Smooth muscle cell (in vitro differentiated cells): ENCODE results near the gene CDC37L1. TPM values are rescaled to one million over a fixed set of nuclear protein-coding genes. Genes with fewer than 3 reads are reported as not detected.

Source experiments
- DNase-seq: peaks from one replicate; lab custom pipeline; 2025; ENCODE audit not compliant: unreplicated experiment; lab: John Stamatoyannopoulos, UW
- H2AFZ ChIP-seq: fragments of 200-600 bp; sonication (generic); 2 replicates; pipeline ENCODE4 v1.6.0; 2016; ENCODE audit warnings: antibody characterized with exemption, low read depth, mild to moderate bottlenecking
- H3F3A ChIP-seq: fragments of 200-600 bp; sonication (generic); 2 replicates; pipeline ENCODE4 v1.6.0; 2017; ENCODE audit warnings: antibody characterized with exemption, low read depth
- H3K27ac ChIP-seq: fragments of 200-600 bp; sonication (generic); 2 replicates; pipeline ENCODE4 v1.5.1; 2016; ENCODE audit warnings: low read depth, mild to moderate bottlenecking
- H3K27me3 ChIP-seq: fragments of 200-600 bp; sonication (generic); 2 replicates; pipeline ENCODE4 v1.6.1; 2016; ENCODE audit warnings: low read depth, mild to moderate bottlenecking
- H3K36me3 ChIP-seq: fragments of 200-600 bp; sonication (generic); 2 replicates; pipeline ENCODE4 v1.5.1; 2016; ENCODE audit warnings: low read depth
- H3K4me1 ChIP-seq: fragments of 200-600 bp; sonication (generic); 2 replicates; pipeline ENCODE4 v1.5.1; 2016; ENCODE audit warnings: low read depth
- H3K4me2 ChIP-seq: fragments of 200-600 bp; sonication (generic); 2 replicates; pipeline ENCODE4 v1.6.0; 2016; ENCODE audit warnings: mild to moderate bottlenecking
- H3K4me3 ChIP-seq: fragments of 200-600 bp; sonication (generic); 2 replicates; pipeline ENCODE4 v1.5.1; 2016; ENCODE audit warnings: mild to moderate bottlenecking
- H3K79me2 ChIP-seq: fragments of 200-600 bp; sonication (generic); 2 replicates; pipeline ENCODE4 v1.6.0; 2016; ENCODE audit warnings: low read depth, mild to moderate bottlenecking
- H3K9ac ChIP-seq: fragments of 200-600 bp; sonication (generic); 2 replicates; pipeline ENCODE4 v1.6.0; 2016; ENCODE audit warnings: low read depth
- H3K9me3 ChIP-seq: fragments of 200-600 bp; sonication (generic); replicated peaks from 2 replicates; pipeline ENCODE4 v1.5.1; 2016; ENCODE audit warnings: low read depth
- H4K20me1 ChIP-seq: fragments of 200-600 bp; sonication (generic); 2 replicates; pipeline ENCODE4 v1.6.0; 2016; ENCODE audit warnings: low read depth
- WGBS: methylation state at CpG from one replicate; pipeline ENCODE4 v1.1.7; 2016; ENCODE audit warnings: low lambda C conversion rate; 5-methylcytosine and 5-hydroxymethylcytosine counted together
- polyA plus RNA-seq: library from polyadenylated mRNA; unstranded; fragments of >200 nt; fragmentation: Nextera tagmentation; extraction: Ambion mirVana; gene quantifications from 2 replicates; pipeline ENCODE4 v1.2.1, GENCODE V29; 2016
- total RNA-seq: library from RNA; depleted of rRNA; stranded (reverse); fragments of >200 nt; gene quantifications from 2 replicates; pipeline ENCODE4 v1.2.3, GENCODE V29; 2014
- TF ChIP-seq, protein P1 (sequence below): fragments of 200-600 bp; sonication (generic); IDR thresholded peaks from 2 replicates; pipeline ENCODE4 v1.5.1; 2017; ENCODE audit warnings: borderline replicate concordance, mild to moderate bottlenecking, antibody characterized with exemption; ENCODE audit not compliant: insufficient read depth, poor library complexity, severe bottlenecking

The CDC37L1 gene
- total and polyA plus RNA-seq, 2 experiments from 2014 or later: 16.0 to 19.2 TPM

DNA sequence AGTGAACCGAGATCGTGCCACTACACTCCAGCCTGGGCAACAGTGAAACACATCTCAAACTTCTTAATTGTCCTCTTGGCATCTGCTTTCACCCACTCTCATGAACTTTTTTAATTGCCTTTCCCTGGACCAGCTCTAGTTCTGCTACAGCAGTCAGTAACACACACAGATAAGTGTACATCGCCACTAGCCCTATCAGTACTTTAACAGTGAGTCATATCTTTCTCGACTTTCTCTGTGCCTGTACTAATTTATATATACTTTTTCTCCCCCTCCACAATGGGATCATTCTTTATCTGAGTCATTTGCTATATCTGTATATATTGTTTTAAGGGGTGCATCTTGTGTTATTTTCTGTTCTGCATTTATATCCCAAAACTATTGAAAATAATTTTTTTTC, 6.7 kb downstream of the CDC37L1 start:
- peaks cover 32% of the 10 kb centered on the region for H3K79me2 ChIP-seq
- H3K36me3 ChIP-seq: no peaks in the 10 kb centered on the region
- H2AFZ ChIP-seq: no peak overlapping the region
- 31% methylated on average over 4 of the region's 4 CpGs for WGBS
- H3K27me3 ChIP-seq: no peaks in the 10 kb centered on the region
- H3K9ac ChIP-seq: no peak overlapping the region
- no peaks in the 10 kb centered on the region for H3K9me3 ChIP-seq
- no peak for DNase-seq
- no peak overlapping the region for H3K4me3 ChIP-seq
- H3K4me1 ChIP-seq: peaks cover 7% of the 10 kb centered on the region
- TF ChIP-seq, protein P1, sequence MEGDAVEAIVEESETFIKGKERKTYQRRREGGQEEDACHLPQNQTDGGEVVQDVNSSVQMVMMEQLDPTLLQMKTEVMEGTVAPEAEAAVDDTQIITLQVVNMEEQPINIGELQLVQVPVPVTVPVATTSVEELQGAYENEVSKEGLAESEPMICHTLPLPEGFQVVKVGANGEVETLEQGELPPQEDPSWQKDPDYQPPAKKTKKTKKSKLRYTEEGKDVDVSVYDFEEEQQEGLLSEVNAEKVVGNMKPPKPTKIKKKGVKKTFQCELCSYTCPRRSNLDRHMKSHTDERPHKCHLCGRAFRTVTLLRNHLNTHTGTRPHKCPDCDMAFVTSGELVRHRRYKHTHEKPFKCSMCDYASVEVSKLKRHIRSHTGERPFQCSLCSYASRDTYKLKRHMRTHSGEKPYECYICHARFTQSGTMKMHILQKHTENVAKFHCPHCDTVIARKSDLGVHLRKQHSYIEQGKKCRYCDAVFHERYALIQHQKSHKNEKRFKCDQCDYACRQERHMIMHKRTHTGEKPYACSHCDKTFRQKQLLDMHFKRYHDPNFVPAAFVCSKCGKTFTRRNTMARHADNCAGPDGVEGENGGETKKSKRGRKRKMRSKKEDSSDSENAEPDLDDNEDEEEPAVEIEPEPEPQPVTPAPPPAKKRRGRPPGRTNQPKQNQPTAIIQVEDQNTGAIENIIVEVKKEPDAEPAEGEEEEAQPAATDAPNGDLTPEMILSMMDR: no peak
- no peak overlapping the region for H3K4me2 ChIP-seq
- peaks cover 3% of the 10 kb centered on the region for H3F3A ChIP-seq
- peaks cover 26% of the 10 kb centered on the region for H4K20me1 ChIP-seq
- H3K27ac ChIP-seq: peak overlapping the region; percentile 28

DNA sequence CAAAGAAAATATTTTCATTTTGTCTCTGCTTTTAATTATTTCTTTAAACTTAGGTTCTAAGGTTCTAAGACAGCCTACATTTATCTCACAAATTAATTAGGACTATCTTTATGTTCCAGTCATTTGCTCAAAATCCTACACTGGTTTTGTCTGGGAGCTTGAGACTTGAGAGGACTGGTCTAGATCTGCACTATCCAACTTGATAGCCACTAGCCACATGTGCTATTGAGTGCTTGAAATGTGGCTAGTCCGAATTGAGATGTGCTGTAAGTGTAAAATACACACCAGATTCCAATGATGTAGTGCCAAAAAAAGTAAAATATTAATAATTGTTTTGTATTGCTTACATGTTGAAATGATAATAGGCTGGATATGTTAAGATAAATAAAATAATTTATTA, 7.2 kb downstream of the CDC37L1 start:
- Histone ChIP-seq H3K27ac (peak overlapping the region; percentile 28), H3K4me1 (peaks cover 6% of the 10 kb centered on the region), H3K9ac (no peak overlapping the region), H3K36me3 (no peaks in the 10 kb centered on the region), H2AFZ (no peak overlapping the region), H4K20me1 (peaks cover 27% of the 10 kb centered on the region), H3F3A (peaks cover 3% of the 10 kb centered on the region), H3K79me2 (peaks cover 27% of the 10 kb centered on the region), H3K4me3 (no peak overlapping the region), H3K9me3 (no peaks in the 10 kb centered on the region), H3K27me3 (no peaks in the 10 kb centered on the region), H3K4me2 (no peak overlapping the region)
- DNase-seq: no peak
- 67% methylated on average over 1 of the region's 1 CpG for WGBS
- TF ChIP-seq, protein P1: no peak

DNA sequence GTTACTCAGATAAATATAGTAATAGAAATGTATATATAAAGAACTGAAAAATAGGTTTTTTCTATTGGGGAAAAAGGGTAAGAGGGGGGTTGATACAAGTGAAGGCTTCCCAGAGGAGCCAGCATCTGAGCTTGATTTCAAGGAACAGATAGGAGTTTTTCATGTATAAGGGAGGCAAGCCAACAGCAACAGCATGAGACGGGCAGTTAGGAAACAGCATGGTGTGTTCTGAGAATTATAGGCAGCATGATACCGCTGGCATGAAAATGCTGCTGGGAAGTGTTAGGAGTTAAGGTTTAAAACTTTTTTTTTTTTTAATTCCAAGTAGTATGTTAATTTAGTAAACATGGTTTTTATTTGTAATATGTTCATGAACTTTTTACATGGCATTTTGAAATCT, 9.7 kb downstream of the CDC37L1 start:
- Histone ChIP-seq H2AFZ (no peak overlapping the region), H3K4me2 (peak overlapping the region; percentile 20), H3F3A (peaks cover 3% of the 10 kb centered on the region), H3K4me3 (no peak overlapping the region), H3K9me3 (no peaks in the 10 kb centered on the region), H4K20me1 (peaks cover 37% of the 10 kb centered on the region), H3K27ac (peak overlapping the region; percentile 58), H3K9ac (no peak overlapping the region), H3K79me2 (peaks cover 33% of the 10 kb centered on the region), H3K36me3 (peaks cover 2% of the 10 kb centered on the region), H3K4me1 (peaks cover 6% of the 10 kb centered on the region), H3K27me3 (no peaks in the 10 kb centered on the region)
- 74% methylated on average over 2 of the region's 2 CpGs for WGBS
- TF ChIP-seq, protein P1: no peak
- DNase-seq: no peak

DNA sequence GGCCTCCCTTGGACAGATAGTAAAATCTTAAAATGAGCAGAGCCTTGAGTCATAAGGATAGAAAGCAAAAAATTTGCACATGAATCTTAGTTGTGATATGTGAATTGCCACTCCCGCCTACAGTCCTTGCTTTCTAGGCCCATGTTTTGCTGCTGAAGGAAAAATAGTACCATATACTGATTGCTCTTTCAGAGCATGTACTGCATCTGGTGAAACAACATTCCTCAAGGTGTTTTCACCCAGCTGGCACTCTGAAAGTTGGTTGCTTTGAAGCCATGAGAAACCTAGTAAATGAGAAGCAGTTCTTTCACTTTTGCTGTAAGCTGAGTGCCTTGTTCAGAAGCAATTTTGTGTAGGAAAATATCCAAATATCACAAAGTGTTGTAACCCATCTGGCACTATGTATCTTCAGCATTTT, 10.3 kb downstream of the CDC37L1 start:
- Histone ChIP-seq H3K79me2 (peaks cover 40% of the 10 kb centered on the region), H3K4me2 (no peak overlapping the region), H3F3A (peaks cover 3% of the 10 kb centered on the region), H3K9ac (no peak overlapping the region), H3K9me3 (no peaks in the 10 kb centered on the region), H3K4me1 (peaks cover 6% of the 10 kb centered on the region), H3K27ac (peak overlapping the region; percentile 58), H4K20me1 (peaks cover 37% of the 10 kb centered on the region), H3K4me3 (no peak overlapping the region), H3K27me3 (no peaks in the 10 kb centered on the region), H3K36me3 (peaks cover 5% of the 10 kb centered on the region), H2AFZ (no peak overlapping the region)
- TF ChIP-seq, protein P1: no peak
- DNase-seq: no peak
- 84% methylated on average over 1 of the region's 1 CpG for WGBS
